GM18502 (cell line): Measurements from ENCODE around the gene TK2.
"Not testable (repeated sequence)": the region's sequence is repeated elsewhere in the genome, so short reads cannot be mapped to it uniquely, and the experiment has no call there.

Source experiments
- ATAC-seq: cut with Tn5 transposase; IDR thresholded peaks from one replicate; pipeline ENCODE4 v1.9.1; 2021; ENCODE audit warnings: mild to moderate bottlenecking; ENCODE audit not compliant: unreplicated experiment, poor library complexity

The TK2 gene

GRCh38 chr16:66471716-66472393 lies 78.1 kb downstream of the TK2 start:
- no peak for ATAC-seq

- ATAC-seq, result no peak
Measured at GRCh38 chr16:66471264-66471663, 78.7 kb downstream of the TK2 start.

GRCh38 chr16:66470556-66470955 lies 79.4 kb downstream of the TK2 start:
- ATAC-seq, result no peak

GRCh38 chr16:66469947-66470546 lies 79.9 kb downstream of the TK2 start:
- no peak for ATAC-seq

GRCh38 chr16:66469291-66469946 lies 80.5 kb downstream of the TK2 start:
- ATAC-seq, result no peak

GRCh38 chr16:66468321-66468965 lies 81.5 kb downstream of the TK2 start:
- ATAC-seq, result no peak

- no peak for ATAC-seq
Measured at GRCh38 chr16:66467611-66468010, 82.3 kb downstream of the TK2 start.

GRCh38 chr16:66466636-66467035 lies 83.3 kb downstream of the TK2 start:
- ATAC-seq, result not testable (repeated sequence)

GRCh38 chr16:66465946-66466345 lies 84.0 kb downstream of the TK2 start:
- ATAC-seq, result not testable (repeated sequence)

GRCh38 chr16:66462912-66463311 lies 87.0 kb downstream of the TK2 start:
- no peak for ATAC-seq

- no peak for ATAC-seq
Measured at GRCh38 chr16:66460703-66461102, 89.2 kb downstream of the TK2 start.

- ATAC-seq, result no peak
Measured at GRCh38 chr16:66459878-66460277, 90.0 kb downstream of the TK2 start.

GRCh38 chr16:66458853-66459252 lies 91.1 kb downstream of the TK2 start:
- no peak for ATAC-seq

GRCh38 chr16:66458292-66458691 lies 91.6 kb downstream of the TK2 start:
- ATAC-seq, result no peak
